ENCODE results near the gene ANKDD1B.

ANKDD1B gene

DNA sequence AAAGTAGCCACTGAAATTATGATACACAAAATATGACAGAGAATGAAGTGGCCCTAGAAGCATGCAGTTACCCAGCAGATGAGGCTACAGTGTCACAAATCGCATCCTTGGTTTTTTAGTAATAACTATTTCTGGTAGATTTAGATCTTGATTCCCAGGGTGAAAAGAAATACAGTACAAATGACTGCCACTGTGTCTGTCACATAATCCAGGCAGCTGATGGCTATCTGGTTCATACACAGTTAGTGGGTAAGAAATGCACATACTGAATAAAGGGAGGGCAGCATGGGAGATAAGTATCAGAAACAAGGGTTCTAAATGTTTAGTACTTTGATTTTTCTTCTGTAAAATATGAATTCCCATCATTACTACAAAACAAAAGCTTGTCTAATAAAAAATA, 64.5 kb downstream of the ANKDD1B start:
- DNase-seq (ENCODE audit: low read depth): no peak
- no peak overlapping the region for H3K4me3 ChIP-seq (ENCODE audit: low read depth, low read length)
- TF ChIP-seq POLR2A (IDR thresholded peaks at IDR 0.05; ENCODE audit: extremely low read depth, insufficient read length): no peak
- TF ChIP-seq MYC (IDR thresholded peaks at IDR 0.05; ENCODE audit: low read depth, low read length): no peak
- TF ChIP-seq CTCF (IDR thresholded peaks at IDR 0.05; ENCODE audit: low read depth, low read length): no peak
- TF ChIP-seq MAX (IDR thresholded peaks at IDR 0.05; ENCODE audit: low read depth, low read length): no peak

DNA sequence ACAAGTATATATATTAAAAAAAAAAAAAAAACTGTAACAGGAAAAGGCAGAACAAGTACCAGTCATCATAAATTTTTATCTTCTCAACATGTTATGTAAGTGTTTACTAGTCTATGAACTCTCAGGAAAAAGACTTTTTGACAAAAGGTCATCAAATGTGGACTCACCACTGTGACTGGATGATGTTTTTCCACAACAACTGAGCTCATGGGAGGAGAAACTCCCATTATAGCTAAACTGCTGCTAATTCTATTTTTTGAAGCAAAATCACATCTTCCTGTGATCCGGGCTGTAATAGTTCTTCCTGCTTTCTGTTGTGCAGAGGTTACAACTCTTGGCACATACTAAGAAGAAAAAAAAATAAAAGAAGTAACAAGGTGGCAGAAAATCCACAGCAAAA, 66.4 kb downstream of the ANKDD1B start:
- DNase-seq (ENCODE audit: low read depth): no peak
- TF ChIP-seq MYC (IDR thresholded peaks at IDR 0.05; ENCODE audit: low read depth, low read length): no peak
- TF ChIP-seq MAX (IDR thresholded peaks at IDR 0.05; ENCODE audit: low read depth, low read length): no peak
- no peak for TF ChIP-seq CTCF (IDR thresholded peaks at IDR 0.05; ENCODE audit: low read depth, low read length)
- no peak overlapping the region for H3K4me3 ChIP-seq (ENCODE audit: low read depth, low read length)

- no peak for TF ChIP-seq CTCF (IDR thresholded peaks at IDR 0.05; ENCODE audit: low read depth, low read length)
- TF ChIP-seq MYC (IDR thresholded peaks at IDR 0.05; ENCODE audit: low read depth, low read length): no peak
- TF ChIP-seq POLR2A (IDR thresholded peaks at IDR 0.05; ENCODE audit: extremely low read depth, insufficient read length): no peak
- TF ChIP-seq MAX (IDR thresholded peaks at IDR 0.05; ENCODE audit: low read depth, low read length): no peak
- no peak for DNase-seq (ENCODE audit: low read depth)
These were observed 66.9 kb downstream of the ANKDD1B start for GRCh38 chr5:75678155-75678554.

DNA sequence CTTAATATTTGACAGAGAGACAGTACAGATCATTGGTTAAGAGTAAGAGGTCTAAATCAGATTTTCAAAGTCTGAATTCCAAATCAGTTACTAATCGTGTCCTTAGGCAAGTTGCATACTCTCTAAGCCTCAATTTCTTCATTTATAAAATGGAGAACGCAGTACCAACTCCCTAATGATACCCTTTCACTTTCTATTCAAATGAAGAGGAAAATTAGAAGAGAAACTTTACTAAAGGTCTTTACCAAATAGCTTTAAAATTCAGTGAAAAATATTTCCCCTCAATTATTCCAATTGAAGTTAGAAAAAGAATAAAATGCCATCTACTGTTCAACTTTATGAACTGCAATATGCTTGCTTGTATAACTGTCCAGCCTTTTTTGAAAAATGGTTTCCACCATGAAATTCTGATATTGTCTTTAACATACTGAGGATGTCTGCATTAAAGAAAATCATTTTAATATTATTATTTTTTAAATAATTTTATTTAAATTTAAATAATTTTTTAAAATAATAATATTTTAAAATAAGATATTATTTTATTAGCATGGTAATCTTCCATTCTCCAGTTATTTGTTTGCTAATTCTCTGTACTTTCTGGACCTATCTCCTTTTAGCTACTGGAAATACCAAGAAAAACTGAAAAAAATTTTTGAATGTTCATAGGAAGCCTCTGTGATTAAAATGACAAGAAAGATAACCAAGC, 70.0 kb downstream of the ANKDD1B start:
- no peak overlapping the region for H3K4me3 ChIP-seq (ENCODE audit: low read depth, low read length)
- peak; percentile 30 for TF ChIP-seq CTCF (IDR thresholded peaks at IDR 0.05; ENCODE audit: low read depth, low read length)
- TF ChIP-seq MAX (IDR thresholded peaks at IDR 0.05; ENCODE audit: low read depth, low read length): no peak
- TF ChIP-seq POLR2A (IDR thresholded peaks at IDR 0.05; ENCODE audit: extremely low read depth, insufficient read length): no peak
- peak; percentile 46 for DNase-seq (ENCODE audit: low read depth)

More at GRCh38 chr5:75678155-75678554, 66.9 kb downstream of the ANKDD1B start:
- no peak overlapping the region for H3K4me3 ChIP-seq (ENCODE audit: low read depth, low read length)

DNA sequence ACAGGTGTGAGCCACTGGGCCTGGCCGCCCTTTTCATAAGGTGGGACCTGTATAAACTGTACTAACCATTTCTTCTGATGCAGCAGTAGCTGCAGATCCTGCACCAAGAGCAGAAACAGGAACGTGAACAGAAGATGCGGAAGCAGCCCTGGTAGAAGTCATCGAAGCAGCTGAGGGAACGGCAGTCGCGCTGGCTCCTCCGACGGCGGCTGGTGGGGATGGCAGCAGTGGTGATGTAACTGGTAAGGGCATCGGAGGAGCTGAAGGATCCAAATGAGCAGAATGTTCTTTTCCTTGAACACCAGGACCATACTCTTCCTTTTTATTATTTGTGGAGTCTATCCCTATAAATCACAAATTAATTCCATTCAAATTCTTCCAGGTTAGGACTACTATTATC, 73.9 kb downstream of the ANKDD1B start:
- no peak for TF ChIP-seq CTCF (IDR thresholded peaks at IDR 0.05; ENCODE audit: low read depth, low read length)
- TF ChIP-seq MAX (IDR thresholded peaks at IDR 0.05; ENCODE audit: low read depth, low read length): no peak
- no peak for TF ChIP-seq MYC (IDR thresholded peaks at IDR 0.05; ENCODE audit: low read depth, low read length)
- TF ChIP-seq POLR2A (IDR thresholded peaks at IDR 0.05; ENCODE audit: extremely low read depth, insufficient read length): no peak
- no peak for DNase-seq (ENCODE audit: low read depth)
- no peak overlapping the region for H3K4me3 ChIP-seq (ENCODE audit: low read depth, low read length)

Data from NB4 (cell line).